Activated CD8-positive, alpha-beta memory T cell treated with anti-CD3 and anti-CD28 coated beads, Interleukin-2, amount 50 U/mL, for 1 hour (primary cell): ENCODE results near the gene WRAP73.

Experiments used
- DNase-seq: peaks from one replicate; pipeline ENCODE4 v3.0.0-alpha.2; 2020; ENCODE audit errors: extremely low read depth

The WRAP73 gene

GRCh38 chr1:3669421-3669821, 19.5 kb upstream of the WRAP73 start:
- DNase-seq, result no peak

DNA sequence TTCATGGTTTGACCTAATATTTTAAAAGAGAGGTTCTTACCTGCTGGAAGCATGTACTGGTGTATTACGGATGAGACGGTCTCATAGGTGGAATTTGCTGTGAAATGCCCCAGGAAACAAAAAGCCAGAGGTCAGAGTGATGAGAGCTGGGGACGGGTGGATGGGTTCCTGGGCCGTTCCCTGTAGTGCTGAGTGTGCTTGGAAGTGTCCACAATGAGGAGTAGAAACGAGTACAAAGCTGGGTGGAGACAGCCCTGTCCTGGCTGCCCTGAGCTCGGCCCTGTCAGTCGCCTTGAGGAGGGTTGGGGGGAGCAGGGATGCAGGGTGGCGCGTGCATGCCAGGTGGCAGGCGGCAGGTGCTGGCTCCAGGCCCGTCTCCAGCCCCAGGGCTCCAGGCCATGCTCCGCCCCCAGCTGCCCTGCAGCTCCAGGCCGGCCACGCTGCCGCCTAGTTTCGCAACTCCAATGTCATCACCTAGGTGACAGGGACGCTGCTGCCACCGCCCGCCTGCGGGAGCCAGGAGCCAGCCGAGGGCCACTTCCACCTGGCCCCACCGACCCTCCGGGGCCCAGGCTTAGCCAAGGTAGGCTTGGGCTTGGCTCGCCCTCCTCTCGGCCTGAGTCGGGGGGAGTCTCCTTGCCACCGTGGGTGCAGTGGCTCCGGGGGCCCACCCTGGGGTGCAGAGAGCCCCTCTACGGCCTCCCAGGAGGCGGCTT, 18.8 kb upstream of the WRAP73 start:
- no peak for DNase-seq

DNA sequence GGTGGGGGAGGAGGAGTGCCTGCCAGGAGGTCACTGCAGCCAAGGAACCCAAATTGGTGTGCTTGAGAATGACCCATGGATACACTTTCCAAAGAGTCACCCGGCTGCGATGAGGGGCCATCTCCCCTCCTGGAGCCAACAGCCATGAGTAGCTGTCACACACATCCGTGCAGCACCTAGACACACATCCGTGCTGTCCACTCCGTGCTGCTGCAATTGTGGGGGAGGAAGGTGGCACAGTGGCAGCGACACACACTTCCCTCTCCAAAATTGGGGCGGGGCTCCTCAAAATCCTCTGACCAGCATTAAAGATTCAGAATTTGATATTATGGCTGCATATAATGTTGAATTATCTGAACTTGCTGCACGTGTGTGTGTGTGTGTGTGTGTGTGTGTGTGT, 18.2 kb upstream of the WRAP73 start:
- no peak for DNase-seq

- DNase-seq, result no peak
Measured at GRCh38 chr1:3664700-3665375, 14.9 kb upstream of the WRAP73 start.

DNA sequence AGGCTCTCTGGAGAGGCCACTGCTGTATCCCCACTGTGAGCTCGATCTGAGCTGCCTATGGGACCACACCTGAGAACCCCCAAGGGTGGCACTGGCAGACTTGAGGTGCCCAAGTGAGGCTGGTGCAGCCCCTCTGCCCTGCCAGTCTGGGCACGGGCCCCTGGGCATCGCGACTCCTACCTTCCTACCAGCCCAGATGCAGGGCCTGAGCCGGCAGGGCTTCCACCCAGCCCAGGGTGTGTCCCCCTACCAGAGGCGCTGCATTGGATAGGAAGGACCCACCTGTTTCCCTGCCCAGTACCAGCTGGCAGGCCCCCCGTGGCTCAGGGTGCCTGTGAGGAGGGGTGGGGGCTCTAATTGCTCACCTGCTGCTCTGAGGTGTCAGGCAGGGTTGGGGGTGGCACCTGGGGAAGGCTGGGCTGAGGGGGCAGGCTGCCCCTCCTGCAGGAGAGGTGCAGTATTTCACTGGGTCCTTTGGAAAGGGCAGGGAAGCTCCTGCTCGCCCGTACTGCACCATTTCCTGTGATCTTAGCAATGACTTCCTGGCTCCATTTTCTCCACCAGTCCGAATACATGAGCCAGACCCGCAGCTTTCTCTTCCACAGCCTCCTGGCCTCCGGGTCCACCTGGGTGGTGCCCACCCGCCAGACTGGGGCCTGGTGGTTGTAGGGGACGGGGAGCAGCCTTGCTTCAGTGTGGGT, 14.2 kb upstream of the WRAP73 start:
- DNase-seq, result no peak

DNA sequence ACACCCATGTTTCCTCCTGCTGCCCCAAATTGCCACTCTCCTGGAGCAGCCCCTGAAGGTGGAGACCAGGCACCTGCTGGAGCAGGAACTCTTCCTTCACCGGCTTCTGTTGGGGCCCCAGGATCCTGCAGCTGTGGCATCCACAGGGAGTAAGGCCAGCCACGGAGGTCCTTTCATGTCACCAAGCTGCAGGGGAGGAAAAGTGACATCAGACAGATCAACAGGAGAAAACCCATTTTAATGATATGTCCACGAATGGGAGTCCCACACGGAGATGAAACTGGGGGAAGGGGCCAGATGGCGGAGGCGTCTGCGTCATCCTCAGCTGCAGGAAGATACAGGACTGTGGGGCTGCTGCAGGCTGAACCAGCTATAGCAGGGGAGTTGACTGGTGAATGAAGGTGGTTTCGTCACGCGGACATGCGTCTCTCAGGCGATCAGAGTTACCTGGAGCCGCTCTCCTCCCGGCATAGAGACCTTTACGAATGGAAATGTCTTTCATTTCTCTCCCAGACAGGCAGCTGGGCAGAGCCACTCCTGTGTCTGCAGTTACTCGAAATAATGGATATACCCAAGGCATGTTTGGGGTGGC, 12.3 kb upstream of the WRAP73 start:
- DNase-seq, result no peak

GRCh38 chr1:3661631-3662030, 11.7 kb upstream of the WRAP73 start:
- no peak for DNase-seq

DNA sequence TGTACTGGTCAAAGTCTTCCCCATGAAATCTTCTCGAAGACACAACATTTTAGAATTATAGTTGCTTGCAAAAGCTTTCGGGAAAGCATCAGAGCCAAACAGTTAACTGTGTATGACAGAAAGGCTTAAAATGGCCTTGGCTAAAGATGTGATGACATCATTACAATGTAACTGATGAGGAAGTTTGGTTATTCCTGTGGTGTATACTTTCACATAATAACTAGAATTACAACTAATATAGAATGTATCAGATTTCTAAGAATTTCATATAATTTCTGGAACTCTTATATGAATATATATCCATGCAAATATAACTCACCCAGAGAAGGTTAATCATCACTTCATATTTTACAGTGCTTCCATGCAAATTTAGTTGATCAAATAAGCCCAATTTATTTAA, 10.8 kb upstream of the WRAP73 start:
- no peak for DNase-seq

DNA sequence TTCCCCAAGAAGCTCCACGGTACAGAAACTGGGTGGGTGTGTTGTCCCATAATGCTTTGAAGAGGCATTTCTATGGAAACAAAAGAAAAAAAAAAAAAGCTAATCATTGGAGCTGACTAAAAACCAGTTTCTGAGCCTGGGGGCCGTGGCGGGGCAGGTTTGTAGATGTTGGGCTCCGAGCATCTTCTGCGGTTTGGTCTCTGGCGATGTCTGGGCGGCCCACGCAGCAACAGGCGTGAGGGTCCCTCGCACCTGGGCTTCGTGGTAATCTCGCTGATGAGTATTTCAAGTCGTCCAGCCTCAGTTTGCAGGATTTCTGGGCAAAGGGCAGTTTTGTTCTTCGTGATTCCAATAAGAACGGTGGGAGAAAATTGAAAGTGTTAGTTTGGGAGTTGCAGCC, 9.2 kb upstream of the WRAP73 start:
- no peak for DNase-seq

GRCh38 chr1:3658231-3658615, 8.3 kb upstream of the WRAP73 start:
- no peak for DNase-seq

- DNase-seq, result no peak
Measured at GRCh38 chr1:3657578-3658230, 7.8 kb upstream of the WRAP73 start.

GRCh38 chr1:3657096-3657475, 7.2 kb upstream of the WRAP73 start:
- DNase-seq, result no peak

DNA sequence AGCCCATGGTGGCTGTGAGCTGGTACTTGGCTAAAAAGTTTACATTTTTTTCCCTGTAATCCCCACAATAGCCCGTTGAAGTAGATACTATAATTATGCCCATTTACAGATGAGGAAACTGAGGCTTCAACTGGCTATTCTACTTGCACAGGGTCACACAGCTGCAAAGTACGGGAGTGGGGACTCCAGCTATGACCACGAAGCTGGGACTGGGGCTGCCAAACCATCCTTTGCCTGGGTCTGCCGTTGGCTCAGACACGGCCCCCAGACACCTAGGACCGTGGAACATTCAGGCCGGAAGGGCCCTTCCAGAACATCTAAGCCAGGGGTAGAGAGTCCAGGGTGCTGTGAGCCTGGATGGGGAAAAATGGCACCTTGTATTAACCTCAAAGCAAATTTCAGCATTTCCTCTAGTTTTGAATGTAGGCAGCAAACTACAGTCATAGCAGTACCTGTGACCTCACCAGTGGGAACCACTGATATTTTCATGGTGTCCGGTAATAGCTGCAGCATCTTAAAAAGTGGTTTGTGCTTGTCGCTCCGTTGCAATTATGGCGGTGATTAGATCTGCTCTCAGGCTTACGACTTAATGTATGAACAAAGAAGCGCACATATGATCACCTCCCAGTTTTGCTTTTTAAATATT, 6.7 kb upstream of the WRAP73 start:
- DNase-seq, result no peak

DNA sequence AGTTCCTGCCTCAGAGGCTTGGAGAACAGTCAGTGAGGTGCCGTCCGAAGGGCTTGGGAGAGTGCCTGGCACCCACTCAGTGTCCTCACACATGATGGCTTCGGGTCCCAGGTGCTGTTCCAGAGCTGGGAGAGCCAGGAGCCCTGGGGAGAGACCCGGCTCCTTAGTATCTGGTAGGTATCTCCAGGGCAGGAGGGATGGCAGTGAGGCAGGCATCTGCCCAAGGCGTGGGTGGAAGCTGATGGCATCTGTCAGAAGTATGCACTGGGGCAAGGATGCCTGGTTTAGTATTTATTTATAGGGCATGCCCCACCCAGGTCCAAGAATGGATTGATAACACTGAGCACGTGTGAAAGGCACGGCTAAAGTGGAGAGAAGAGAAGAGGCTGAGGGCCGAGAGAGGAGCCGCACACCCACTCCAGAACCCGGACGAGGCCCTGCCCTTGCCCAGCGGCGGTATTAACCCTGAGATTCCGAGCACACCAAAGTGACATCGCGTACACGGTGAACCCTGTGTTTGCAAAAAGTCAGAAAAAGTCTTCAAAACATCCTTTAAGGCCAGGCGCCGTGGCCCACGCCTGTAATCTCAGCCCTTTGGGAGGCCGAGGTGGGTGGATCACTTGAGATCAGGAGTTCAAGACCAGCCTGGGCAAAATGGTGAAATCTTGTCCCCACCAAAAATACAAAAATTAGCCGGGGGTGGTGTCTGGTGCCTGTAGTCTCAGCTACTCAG, 4.8 kb upstream of the WRAP73 start:
- no peak for DNase-seq

GRCh38 chr1:3653286-3653618, 3.3 kb upstream of the WRAP73 start:
- no peak for DNase-seq

- no peak for DNase-seq
Measured at GRCh38 chr1:3652548-3653285, 2.8 kb upstream of the WRAP73 start.

GRCh38 chr1:3651930-3652547, 2.1 kb upstream of the WRAP73 start, which contains the start of gene TP73:
TP73 (plus strand) TSS chr1:3652516; CDS start chr1:3682366, 29,850 bp downstream.
- no peak for DNase-seq

DNA sequence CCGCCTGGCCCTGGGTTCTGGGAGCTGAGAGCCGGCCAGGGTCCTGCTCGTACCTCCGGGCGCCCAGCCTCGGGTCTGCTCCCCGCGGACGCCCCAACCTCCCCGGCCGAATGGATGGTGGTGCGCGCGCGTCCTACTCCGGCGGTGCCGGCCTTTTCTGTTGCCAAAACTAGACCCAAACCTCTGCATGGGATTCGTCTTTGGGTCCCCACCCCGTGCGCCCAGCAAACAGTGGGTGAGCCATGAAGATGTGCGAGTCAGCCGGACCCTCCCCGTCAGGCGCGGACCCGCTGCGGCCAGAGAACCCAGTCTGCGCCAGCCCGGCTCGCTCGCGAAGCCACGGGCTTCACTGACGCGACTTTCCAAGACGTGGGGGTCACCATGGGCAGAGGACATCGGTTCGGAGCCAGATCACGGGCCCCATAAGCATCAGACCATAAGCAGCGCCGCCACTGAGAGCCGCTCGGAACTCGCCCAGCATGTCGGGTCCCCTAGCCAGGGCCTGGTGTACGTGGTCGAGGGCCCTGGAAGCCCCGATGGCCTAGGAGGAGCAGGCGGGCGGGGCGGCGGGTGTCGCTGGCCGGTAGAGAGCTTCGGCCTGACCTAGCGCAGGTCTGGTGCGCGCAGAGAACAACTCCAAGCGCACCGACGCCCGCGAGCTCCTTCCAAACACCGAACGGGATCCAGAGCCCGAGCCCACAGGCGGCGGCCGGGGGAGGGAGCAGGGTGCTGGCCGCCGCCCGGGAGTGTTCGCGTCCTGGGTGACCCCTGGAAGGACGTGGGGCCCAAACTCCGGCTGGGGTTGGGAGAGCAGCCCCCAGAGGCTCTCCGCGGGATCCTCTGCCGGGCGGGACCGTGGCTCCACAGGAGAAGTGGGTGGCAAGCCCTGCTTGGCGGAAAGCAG, 1.4 kb upstream of the WRAP73 start:
- DNase-seq, result no peak
